ENCODE results near the gene MROH7. TPM values are rescaled to one million over a fixed set of nuclear protein-coding genes. Genes with fewer than 3 reads are reported as not detected.

MROH7 gene
- total RNA-seq, 6 experiments from 2014 or later, result 0.09 TPM; not detected in 5

GRCh38 chr1:54744696-54745095 is 103.1 kb downstream of the MROH7 start:
- DNase-seq, result no peak
- Mint-ChIP-seq H3K36me3 (ENCODE audit: low read depth) (0 out of 2 replicates have a peak, but pooled peaks cover 6% of the 10 kb centered on the region), H3K27ac (no peak overlapping the region), H3K27me3 (ENCODE audit: insufficient read depth) (peaks cover 12% of the 10 kb centered on the region), H3K9me3 (no peaks in the 10 kb centered on the region), H3K4me1 (ENCODE audit: low read depth) (no peaks in the 10 kb centered on the region), H3K4me3 (no peak overlapping the region)
- TF ChIP-seq CTCF (IDR thresholded peaks at IDR 0.05), result no peak

- H3K27ac Mint-ChIP-seq, result no peak overlapping the region
- no peaks in the 10 kb centered on the region for H3K9me3 Mint-ChIP-seq
- no peak for TF ChIP-seq CTCF (IDR thresholded peaks at IDR 0.05)
- DNase-seq, result no peak
- H3K36me3 Mint-ChIP-seq (ENCODE audit: low read depth), result 0 out of 2 replicates have a peak, but pooled peaks cover 6% of the 10 kb centered on the region
- H3K4me1 Mint-ChIP-seq (ENCODE audit: low read depth), result no peaks in the 10 kb centered on the region
- H3K27me3 Mint-ChIP-seq (ENCODE audit: insufficient read depth), result peaks cover 12% of the 10 kb centered on the region
- no peak overlapping the region for H3K4me3 Mint-ChIP-seq
Measured at GRCh38 chr1:54745274-54745673, 103.7 kb downstream of the MROH7 start.

GRCh38 chr1:54745864-54746263 is 104.3 kb downstream of the MROH7 start:
- Mint-ChIP-seq H3K27me3 (ENCODE audit: insufficient read depth) (peaks cover 15% of the 10 kb centered on the region), H3K4me3 (no peak overlapping the region), H3K36me3 (ENCODE audit: low read depth) (0 out of 2 replicates have a peak, but pooled peaks cover 6% of the 10 kb centered on the region), H3K9me3 (no peaks in the 10 kb centered on the region), H3K4me1 (ENCODE audit: low read depth) (no peaks in the 10 kb centered on the region), H3K27ac (no peak overlapping the region)
- DNase-seq, result no peak
- no peak for TF ChIP-seq CTCF (IDR thresholded peaks at IDR 0.05)

GRCh38 chr1:54748094-54748835 is 106.7 kb downstream of the MROH7 start:
- Mint-ChIP-seq H3K9me3 (no peaks in the 10 kb centered on the region), H3K36me3 (ENCODE audit: low read depth) (no peaks in the 10 kb centered on the region), H3K27ac (no peak overlapping the region), H3K27me3 (ENCODE audit: insufficient read depth) (peaks cover 20% of the 10 kb centered on the region), H3K4me1 (ENCODE audit: low read depth) (no peaks in the 10 kb centered on the region), H3K4me3 (no peak overlapping the region)
- no peak for DNase-seq
- TF ChIP-seq CTCF (IDR thresholded peaks at IDR 0.05), result no peak

GRCh38 chr1:54750596-54750995 is 109.0 kb downstream of the MROH7 start:
- no peak for DNase-seq
- H3K4me3 Mint-ChIP-seq, result no peak overlapping the region
- no peak for TF ChIP-seq CTCF (IDR thresholded peaks at IDR 0.05)
- H3K9me3 Mint-ChIP-seq, result no peaks in the 10 kb centered on the region
- no peaks in the 10 kb centered on the region for H3K4me1 Mint-ChIP-seq (ENCODE audit: low read depth)
- no peaks in the 10 kb centered on the region for H3K36me3 Mint-ChIP-seq (ENCODE audit: low read depth)
- no peak overlapping the region for H3K27ac Mint-ChIP-seq
- peaks cover 15% of the 10 kb centered on the region for H3K27me3 Mint-ChIP-seq (ENCODE audit: insufficient read depth)
